ACC112 (cell line): ENCODE data around the gene PLB1.

Source experiments
- H2AFZ ChIP-seq: fragments of 200-600 bp; sonication (generic); one replicate; pipeline ENCODE4 v1.6.0; 2017; ENCODE audit warnings: antibody characterized with exemption, low read length; ENCODE audit not compliant: unreplicated experiment
- H3K27ac ChIP-seq: fragments of 200-600 bp; sonication (generic); 2 replicates; pipeline ENCODE4 v1.5.1; 2014; ENCODE audit warnings: low read depth, mild to moderate bottlenecking, antibody characterized with exemption, low read length, moderate library complexity
- H3K27me3 ChIP-seq: fragments of 200-600 bp; sonication (generic); 2 replicates; pipeline ENCODE4 v1.6.1; 2014; ENCODE audit warnings: mild to moderate bottlenecking, antibody characterized with exemption, low read length, moderate library complexity, mixed read lengths; ENCODE audit not compliant: insufficient read depth
- H3K36me3 ChIP-seq: fragments of 200-600 bp; sonication (generic); 2 replicates; pipeline ENCODE4 v1.6.1; 2016; ENCODE audit warnings: mild to moderate bottlenecking, antibody characterized with exemption, low read length, moderate library complexity, mixed read lengths; ENCODE audit not compliant: insufficient read depth
- H3K4me1 ChIP-seq: fragments of 200-600 bp; sonication (generic); one replicate; pipeline ENCODE4 v1.6.1; 2016; ENCODE audit warnings: low read length, mixed read lengths; ENCODE audit not compliant: insufficient read depth, unreplicated experiment, control insufficient read depth
- H3K4me3 ChIP-seq: fragments of 200-600 bp; sonication (generic); 2 replicates; pipeline ENCODE4 v1.5.1; 2014; ENCODE audit warnings: mild to moderate bottlenecking, low read depth, low read length
- H3K79me2 ChIP-seq: fragments of 200-600 bp; sonication (generic); one replicate; pipeline ENCODE4 v1.6.0; 2016; ENCODE audit warnings: low read length; ENCODE audit not compliant: control insufficient read depth, unreplicated experiment, insufficient read depth

PLB1 gene

DNA sequence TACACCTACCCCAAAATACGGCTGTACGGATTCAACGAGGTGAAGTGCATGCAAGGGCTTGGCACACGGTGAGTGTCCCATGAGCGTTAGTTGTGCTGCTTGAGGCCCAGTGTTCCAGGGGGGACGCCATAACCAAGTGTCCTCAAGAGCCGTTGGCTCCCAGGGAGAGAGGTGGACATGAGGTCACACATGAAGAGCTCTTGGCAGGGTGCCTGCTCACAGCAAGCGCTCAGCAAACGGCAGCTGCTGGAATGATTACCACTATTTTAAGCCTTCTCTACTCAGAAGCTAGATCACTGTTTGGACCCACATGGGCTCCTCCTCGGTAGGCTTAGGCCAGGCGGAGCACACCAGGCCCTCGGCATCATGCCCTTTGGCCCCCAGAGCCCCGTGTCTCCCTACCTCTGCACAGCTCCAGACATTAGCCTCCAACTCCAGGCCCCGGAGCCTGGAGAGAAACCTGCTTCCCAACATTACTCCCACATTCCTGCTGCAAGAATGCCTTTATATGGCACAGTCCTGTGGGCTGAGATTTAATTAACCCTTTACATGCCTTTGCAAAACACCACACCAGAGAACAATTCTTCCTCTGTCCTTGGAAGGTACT, 187.3 kb downstream of the PLB1 start:
- Histone ChIP-seq H3K79me2 (no peaks in the 10 kb centered on the region), H2AFZ (peak overlapping the region; percentile 14), H3K36me3 (no peaks in the 10 kb centered on the region), H3K4me1 (peaks cover 27% of the 10 kb centered on the region), H3K27ac (no peak overlapping the region), H3K27me3 (no peaks in the 10 kb centered on the region), H3K4me3 (no peak overlapping the region)

DNA sequence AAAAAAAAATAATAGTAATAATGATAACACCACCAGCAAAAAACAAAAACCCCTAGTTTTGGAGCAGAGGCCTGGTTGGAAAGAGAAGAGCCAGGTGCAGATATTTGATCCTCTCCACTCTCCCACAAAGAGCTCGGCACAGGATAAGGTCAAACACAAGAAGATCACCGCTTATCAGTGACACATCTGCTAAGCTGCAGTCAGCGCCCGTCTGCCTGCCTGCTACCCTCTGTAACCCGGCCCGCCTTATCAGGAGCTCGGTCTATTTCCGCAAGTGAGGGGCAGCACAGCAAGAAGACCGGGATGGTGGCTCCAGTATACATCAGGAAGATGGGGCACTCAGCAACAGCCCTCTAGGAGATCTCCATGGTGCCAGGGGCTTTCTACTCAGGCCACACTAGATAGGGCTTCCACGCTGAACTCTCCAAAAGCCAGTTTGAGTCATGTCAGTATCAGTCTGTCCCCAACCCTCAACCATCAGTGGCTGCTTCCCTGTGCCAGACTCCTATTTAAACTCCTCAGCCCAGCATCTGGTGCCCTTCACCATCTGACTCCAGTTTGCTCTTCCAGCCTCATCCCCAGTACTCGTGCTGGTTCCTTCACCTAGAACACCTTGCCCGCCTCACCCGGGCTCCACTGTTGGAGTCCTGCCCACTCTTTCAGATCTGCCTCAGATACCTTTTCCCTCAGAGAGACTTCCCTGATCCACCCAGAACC, 188.4 kb downstream of the PLB1 start:
- H3K27ac ChIP-seq, result no peak overlapping the region
- no peak overlapping the region for H3K4me3 ChIP-seq
- no peaks in the 10 kb centered on the region for H3K79me2 ChIP-seq
- H2AFZ ChIP-seq, result no peak overlapping the region
- H3K4me1 ChIP-seq, result peaks cover 27% of the 10 kb centered on the region
- H3K27me3 ChIP-seq, result no peaks in the 10 kb centered on the region
- no peaks in the 10 kb centered on the region for H3K36me3 ChIP-seq

DNA sequence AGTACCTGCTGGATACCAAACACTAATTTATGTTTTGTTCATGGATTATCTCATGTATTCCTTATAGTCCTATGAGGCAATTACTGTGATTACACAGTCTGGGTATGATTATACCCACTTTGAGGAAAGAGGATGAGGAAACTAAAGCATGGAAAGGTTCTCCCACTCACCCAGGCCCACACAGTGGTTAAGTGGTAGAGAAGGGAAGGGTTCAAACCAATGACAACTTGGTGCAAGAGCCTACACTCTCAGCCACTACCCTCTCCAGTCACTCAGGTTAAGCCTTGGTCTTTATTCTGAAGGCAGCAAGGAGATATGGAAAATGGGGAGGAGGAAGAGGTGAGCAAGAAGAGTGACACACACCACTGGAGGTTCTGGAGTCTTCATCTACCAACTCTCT, 191.3 kb downstream of the PLB1 start:
- no peak overlapping the region for H3K27ac ChIP-seq

DNA sequence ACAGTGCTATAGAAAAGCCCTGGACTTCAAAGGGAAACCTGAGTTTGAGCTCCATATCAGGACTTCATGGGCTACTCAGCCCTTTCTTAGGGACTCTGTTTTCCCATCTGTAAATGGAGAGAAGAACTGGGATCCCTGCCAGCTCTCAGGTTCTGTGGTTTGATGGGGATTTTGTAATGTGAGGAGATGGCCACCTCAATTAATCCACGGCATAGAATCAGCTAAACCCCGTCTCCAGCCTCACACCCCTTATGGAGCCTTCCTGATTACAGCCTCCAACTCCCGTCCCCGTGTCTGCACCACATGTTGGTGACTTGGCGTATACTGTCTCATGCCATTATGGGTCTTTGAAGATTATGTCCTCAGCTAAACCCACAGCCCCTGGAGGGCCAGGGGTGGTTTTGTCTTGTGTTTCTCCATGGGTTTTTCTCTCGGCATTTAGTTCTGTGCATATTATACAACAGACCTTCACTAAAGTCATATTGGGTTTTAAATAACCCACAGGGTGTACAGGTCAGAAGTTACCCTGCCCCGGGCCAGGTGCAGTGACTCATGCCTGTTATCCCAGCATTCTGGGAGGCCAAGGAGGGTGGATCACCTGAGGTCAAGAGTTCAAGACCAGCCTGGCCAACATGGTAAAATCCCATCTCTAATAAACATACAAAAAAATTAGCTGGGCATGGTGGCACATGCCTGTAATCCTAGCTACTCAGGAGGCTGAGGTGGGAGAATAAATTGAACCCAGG, 192.0 kb downstream of the PLB1 start:
- Histone ChIP-seq H3K36me3 (no peaks in the 10 kb centered on the region), H3K27me3 (no peaks in the 10 kb centered on the region), H3K4me3 (no peak overlapping the region), H3K27ac (no peak overlapping the region), H3K4me1 (peaks cover 16% of the 10 kb centered on the region), H2AFZ (no peak overlapping the region), H3K79me2 (no peaks in the 10 kb centered on the region)

More for the DNA sequence above, 191.3 kb downstream of the PLB1 start:
- Histone ChIP-seq H3K4me3 (no peak overlapping the region), H3K36me3 (no peaks in the 10 kb centered on the region), H2AFZ (no peak overlapping the region), H3K4me1 (peaks cover 17% of the 10 kb centered on the region), H3K27me3 (no peaks in the 10 kb centered on the region), H3K79me2 (no peaks in the 10 kb centered on the region)

DNA sequence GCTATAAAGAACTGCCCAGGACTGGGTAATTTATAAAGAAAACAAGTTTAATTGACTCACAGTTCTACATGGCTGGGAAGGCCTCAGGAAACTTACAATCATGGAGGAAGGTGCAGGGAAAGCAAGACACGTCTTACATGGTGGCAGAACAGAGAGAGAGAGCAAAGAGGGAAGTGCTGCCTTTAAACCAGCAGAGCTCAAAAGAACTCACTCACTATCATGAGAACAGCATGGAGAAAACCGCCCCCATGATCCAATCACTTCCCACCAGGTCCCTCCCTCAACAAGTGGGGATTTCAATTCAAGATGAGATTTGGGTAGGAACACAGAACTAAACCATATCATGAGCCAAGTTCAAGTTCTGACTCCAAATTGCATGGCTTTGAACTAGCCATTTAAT, 193.0 kb downstream of the PLB1 start:
- Histone ChIP-seq H3K4me3 (no peak overlapping the region), H2AFZ (no peak overlapping the region), H3K27me3 (no peaks in the 10 kb centered on the region), H3K79me2 (no peaks in the 10 kb centered on the region), H3K27ac (no peak overlapping the region), H3K4me1 (peaks cover 9% of the 10 kb centered on the region), H3K36me3 (no peaks in the 10 kb centered on the region)

DNA sequence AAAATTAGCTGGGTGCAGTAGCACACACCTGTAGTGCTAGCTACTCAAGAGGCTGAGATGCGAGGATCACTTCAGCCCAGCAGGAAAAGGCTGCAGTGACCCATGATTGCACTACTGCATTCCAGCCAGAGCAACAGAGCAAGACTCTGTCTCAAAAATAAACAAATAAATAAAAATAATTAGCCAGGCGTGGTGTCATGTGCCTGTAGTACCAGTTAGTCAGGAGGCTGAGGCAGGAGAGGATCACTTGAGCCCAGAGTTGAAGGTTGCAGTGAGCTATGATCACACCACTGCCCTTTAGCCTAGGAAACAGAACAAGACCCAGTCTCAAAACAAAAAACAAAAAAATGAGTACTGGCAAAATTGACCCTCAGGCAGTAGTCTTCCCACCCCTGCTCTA, 193.9 kb downstream of the PLB1 start:
- Histone ChIP-seq H3K79me2 (no peaks in the 10 kb centered on the region), H3K27ac (no peak overlapping the region), H3K36me3 (no peaks in the 10 kb centered on the region), H2AFZ (no peak overlapping the region), H3K27me3 (no peaks in the 10 kb centered on the region), H3K4me3 (no peak overlapping the region), H3K4me1 (peaks cover 9% of the 10 kb centered on the region)

DNA sequence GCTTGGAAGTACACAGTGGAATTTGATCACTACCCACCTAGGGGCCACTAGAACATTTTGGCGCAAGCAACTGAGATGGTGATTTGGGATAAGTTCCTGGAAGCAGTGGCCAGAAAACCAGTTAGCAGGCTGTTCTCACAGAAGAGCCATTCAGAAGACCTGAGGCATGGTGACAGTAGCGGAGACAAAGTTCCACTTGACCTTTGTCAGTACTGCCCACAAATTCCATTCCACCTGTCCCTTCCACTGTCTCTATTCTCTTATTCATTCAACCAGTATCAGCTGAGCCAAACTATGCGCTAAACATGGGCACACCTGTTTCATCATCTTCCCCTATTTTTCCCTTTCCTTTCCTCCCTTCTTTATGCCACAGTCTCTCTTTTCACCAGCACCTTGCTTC, 196.6 kb downstream of the PLB1 start:
- H3K4me3 ChIP-seq, result no peak overlapping the region
- H3K36me3 ChIP-seq, result no peaks in the 10 kb centered on the region
- no peaks in the 10 kb centered on the region for H3K79me2 ChIP-seq
- H3K4me1 ChIP-seq, result peaks cover 9% of the 10 kb centered on the region
- no peak overlapping the region for H2AFZ ChIP-seq
- H3K27ac ChIP-seq, result no peak overlapping the region
- H3K27me3 ChIP-seq, result no peaks in the 10 kb centered on the region

DNA sequence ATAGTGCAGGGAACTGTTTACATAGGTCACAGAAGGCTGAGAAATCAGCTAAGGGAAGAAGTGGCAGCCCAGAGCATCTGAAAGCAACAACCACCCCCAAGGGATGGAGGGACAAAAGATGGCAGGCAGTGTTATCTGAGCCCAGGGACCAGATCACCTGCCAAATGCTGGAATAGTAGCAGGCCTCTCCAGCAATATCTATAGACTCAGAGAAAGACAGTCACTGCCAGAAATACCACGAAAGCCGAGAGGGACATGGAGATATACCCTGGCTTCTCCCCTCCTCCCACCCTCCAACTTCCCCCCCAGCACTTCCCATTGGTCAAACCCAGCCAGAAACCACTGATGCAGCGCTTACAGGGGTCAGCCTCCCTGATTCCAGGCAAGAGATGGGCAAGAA, 197.4 kb downstream of the PLB1 start:
- Histone ChIP-seq H3K4me3 (no peak overlapping the region), H2AFZ (no peak overlapping the region), H3K27ac (no peak overlapping the region), H3K27me3 (no peaks in the 10 kb centered on the region), H3K4me1 (peaks cover 9% of the 10 kb centered on the region), H3K36me3 (no peaks in the 10 kb centered on the region), H3K79me2 (no peaks in the 10 kb centered on the region)
